ENCODE data around the gene ZNF267.

DNA sequence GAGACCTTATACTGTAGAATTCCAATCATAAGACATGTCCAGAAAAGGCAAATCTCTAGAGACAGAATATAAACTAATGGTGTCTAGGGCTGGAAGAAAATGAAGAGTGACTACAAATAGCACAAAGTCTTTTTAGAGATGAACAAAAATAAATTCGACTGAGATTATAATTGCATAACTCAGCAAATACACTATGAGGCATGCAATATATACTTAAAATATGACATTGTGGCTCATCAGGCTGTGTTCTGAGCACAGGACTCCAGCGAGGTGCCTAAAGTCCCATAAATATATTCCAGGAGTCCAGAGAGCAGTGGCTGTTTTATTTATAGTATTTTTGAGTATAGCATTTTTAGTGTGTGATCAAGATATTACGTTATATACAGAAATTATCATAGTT lies 13.1 kb upstream of the ZNF267 start:
- TF ChIP-seq, protein P1, sequence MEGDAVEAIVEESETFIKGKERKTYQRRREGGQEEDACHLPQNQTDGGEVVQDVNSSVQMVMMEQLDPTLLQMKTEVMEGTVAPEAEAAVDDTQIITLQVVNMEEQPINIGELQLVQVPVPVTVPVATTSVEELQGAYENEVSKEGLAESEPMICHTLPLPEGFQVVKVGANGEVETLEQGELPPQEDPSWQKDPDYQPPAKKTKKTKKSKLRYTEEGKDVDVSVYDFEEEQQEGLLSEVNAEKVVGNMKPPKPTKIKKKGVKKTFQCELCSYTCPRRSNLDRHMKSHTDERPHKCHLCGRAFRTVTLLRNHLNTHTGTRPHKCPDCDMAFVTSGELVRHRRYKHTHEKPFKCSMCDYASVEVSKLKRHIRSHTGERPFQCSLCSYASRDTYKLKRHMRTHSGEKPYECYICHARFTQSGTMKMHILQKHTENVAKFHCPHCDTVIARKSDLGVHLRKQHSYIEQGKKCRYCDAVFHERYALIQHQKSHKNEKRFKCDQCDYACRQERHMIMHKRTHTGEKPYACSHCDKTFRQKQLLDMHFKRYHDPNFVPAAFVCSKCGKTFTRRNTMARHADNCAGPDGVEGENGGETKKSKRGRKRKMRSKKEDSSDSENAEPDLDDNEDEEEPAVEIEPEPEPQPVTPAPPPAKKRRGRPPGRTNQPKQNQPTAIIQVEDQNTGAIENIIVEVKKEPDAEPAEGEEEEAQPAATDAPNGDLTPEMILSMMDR (IDR thresholded peaks at IDR 0.05) = no peak
- no peak for TF ChIP-seq POLR2A (IDR thresholded peaks at IDR 0.05)
